Left renal cortex interstitium (tissue), 4 donors: Measurements from ENCODE around the gene SUMO1. TPM values are rescaled to one million over a fixed set of nuclear protein-coding genes. Genes with fewer than 3 reads are reported as not detected.

ENCODE experiments used
- DNase-seq, 4 donors: peaks; one replicate each; pipeline ENCODE4 v3.0.0-alpha.2; 2013; ENCODE audit warnings: low read depth in 4 of 4, low spot score in 2 of 4, missing footprints in 1 of 4
- polyA plus RNA-seq, 4 donors: library from polyadenylated mRNA; unstranded; fragments of 120-200 nt; gene quantifications; one replicate each; pipeline ENCODE4 v1.2.1, GENCODE V29; 2013; ENCODE audit not compliant: insufficient read length in 4 of 4

Gene SUMO1
- polyA plus RNA-seq, 4 donors: 159 to 231 (median 198) TPM

DNA sequence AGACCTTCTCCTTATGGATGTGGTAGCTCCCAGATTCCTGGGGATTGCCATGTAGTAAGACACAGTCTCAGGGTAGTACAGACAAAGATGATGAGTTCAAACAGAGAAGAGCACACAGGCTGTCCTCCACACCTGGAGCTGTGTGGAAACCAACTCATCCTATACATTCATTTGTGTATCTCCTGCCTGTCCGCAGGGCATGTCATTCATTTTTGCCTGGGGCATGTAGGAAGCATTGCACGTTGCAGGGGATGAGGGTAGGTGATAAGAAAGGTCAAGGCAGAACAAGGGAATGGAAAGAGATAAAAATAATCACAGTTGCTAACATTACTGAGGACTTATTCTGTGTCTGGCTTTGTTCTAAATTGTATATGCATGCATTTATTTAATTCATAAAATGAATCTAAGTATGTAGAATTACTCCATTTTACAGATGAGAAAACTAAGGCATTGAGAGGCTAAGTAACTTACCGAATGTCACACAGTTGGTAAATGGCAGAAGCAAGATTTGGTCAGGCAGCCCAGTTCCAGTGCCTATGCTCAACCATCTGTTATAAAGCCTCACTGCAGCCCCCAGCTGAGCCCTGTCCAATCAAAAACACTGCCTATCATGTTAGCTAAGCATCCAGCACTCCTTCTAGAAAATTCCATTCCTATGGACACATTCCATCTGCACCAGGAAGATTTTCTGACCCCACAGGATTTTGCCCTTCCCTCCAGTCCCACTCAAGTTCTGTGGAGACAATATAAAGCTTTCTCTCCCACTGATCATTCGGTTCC, 81.0 kb downstream of the SUMO1 start:
- DNase-seq: no peak

Other genes starting within 250 kb of the SUMO1 start
- 10 to 100 TPM; 63.2 to 98.9 (median 68.3) TPM for gene FZD7, start 204.7 kb downstream of the SUMO1 start, polyA plus RNA-seq
- gene KIAA2012, start 165.3 kb downstream of the SUMO1 start, polyA plus RNA-seq: under 1 TPM; 0.08 to 0.25 (median 0.16) TPM
- 100 to 1,000 TPM in 3 of 4 donors, 10 to 100 TPM in 1; 93.9 to 121 (median 112) TPM for gene NOP58, start 27.2 kb upstream of the SUMO1 start, polyA plus RNA-seq
- 10 to 100 TPM; 48.6 to 66.1 (median 56.4) TPM for gene BMPR2, start 137.7 kb upstream of the SUMO1 start, polyA plus RNA-seq